Right lobe of liver (tissue), 6 donors: Measurements from ENCODE around the gene KDM1B. TPM values are rescaled to one million over a fixed set of nuclear protein-coding genes. Genes with fewer than 3 reads are reported as not detected.
"Not testable (repeated sequence)": the region's sequence is repeated elsewhere in the genome, so short reads cannot be mapped to it uniquely, and the experiment has no call there.

Experiments
- ATAC-seq, 4 donors: fragments of 200-7000 bp; cut with Tn5 transposase; one replicate each; pipeline ENCODE4 v1.9.1; 2020; ENCODE audit warnings: mild to moderate bottlenecking in 4 of 4, moderate library complexity in 4 of 4
- DNase-seq, 3 donors: peaks; one replicate each; pipeline ENCODE4 v3.0.0-alpha.2; 2020
- H3K27ac ChIP-seq, 3 donors: fragments of 200-600 bp; one replicate each; pipeline ENCODE4 v1.8.0; 2022
- H3K27me3 ChIP-seq, 2 donors: fragments of 200-600 bp; one replicate each; pipeline ENCODE4 v1.8.0; 2022
- H3K36me3 ChIP-seq, 4 donors: fragments of 200-600 bp; sonication (generic) in 1 of 4; one replicate each; pipeline versions ENCODE4 v1.5.1 to v1.8.0; 2017 to 2022; ENCODE audit warnings: control low read depth in 1 of 4
- H3K4me1 ChIP-seq, 4 donors: fragments of 200-600 bp; sonication (generic) in 1 of 4; one replicate each; pipeline versions ENCODE4 v1.5.1 to v1.8.0; 2017 to 2022; ENCODE audit warnings: control low read depth in 1 of 4
- H3K4me3 ChIP-seq, 3 donors: fragments of 200-600 bp; one replicate each; pipeline ENCODE4 v1.8.0; 2022
- H3K9me3 ChIP-seq, 4 donors: fragments of 200-600 bp; sonication (generic) in 1 of 4; one replicate each; pipeline versions ENCODE4 v1.5.1 to v1.8.0; 2017 to 2022; ENCODE audit warnings: control low read depth in 1 of 4
- CTCF ChIP-seq, 4 donors: fragments of 200-600 bp in 3 of 4; fragments of 450-650 bp in 1 of 4; IDR thresholded peaks; one replicate each; pipeline versions ENCODE4 v1.5.1 to v1.8.0; 2016 to 2022; ENCODE audit warnings: antibody characterized with exemption in 4 of 4, mild to moderate bottlenecking in 2 of 4
- POLR2A ChIP-seq: fragments of 450-650 bp; IDR thresholded peaks from one replicate; pipeline ENCODE4 v1.6.1; 2017; ENCODE audit warnings: antibody characterized with exemption, mild to moderate bottlenecking
- WGBS: methylation state at CpG from one replicate; pipeline ENCODE4 v1.1.6; 2018; ENCODE audit warnings: low coverage, low lambda C conversion rate; ENCODE audit not compliant: insufficient coverage; ENCODE audit errors: missing lambda C conversion rate; 5-methylcytosine and 5-hydroxymethylcytosine counted together
- intact Hi-C, 2 donors: fragments of 100-400 bp; cut with DNase I; formaldehyde crosslinking; loops; one replicate each; pipeline versions ENCODE4 v1.11.2 to v1.14.1; 2022
- total RNA-seq, 6 experiments: library from RNA; depleted of rRNA in 2 of 6; stranded (reverse); fragments of >200 nt in 2 of 6; fragmentation: NEBNext Ultra II Directional in 3 of 6; extraction: Animal tissue kit (Norgen Biotek cat#: 25700) in 3 of 6; gene quantifications; one replicate each; pipeline versions ENCODE4 v1.1.0 to v1.2.4, GENCODE V29; 2016 to 2023
- donor health status: DM: no; HTN: yes; CAD: no.
- donor health status: DM: no; HTN: no; CAD: no.
- donor health status: DM: no; HTN: no; CAD: no.
- donor health status: DM: no; HTN: yes; CAD: no.
- donor health status: DM: no; HTN: yes; CAD: no.

The KDM1B gene
- total RNA-seq, 6 experiments from 2014 or later: 5.0 to 12.1 (median 9.3) TPM

DNA sequence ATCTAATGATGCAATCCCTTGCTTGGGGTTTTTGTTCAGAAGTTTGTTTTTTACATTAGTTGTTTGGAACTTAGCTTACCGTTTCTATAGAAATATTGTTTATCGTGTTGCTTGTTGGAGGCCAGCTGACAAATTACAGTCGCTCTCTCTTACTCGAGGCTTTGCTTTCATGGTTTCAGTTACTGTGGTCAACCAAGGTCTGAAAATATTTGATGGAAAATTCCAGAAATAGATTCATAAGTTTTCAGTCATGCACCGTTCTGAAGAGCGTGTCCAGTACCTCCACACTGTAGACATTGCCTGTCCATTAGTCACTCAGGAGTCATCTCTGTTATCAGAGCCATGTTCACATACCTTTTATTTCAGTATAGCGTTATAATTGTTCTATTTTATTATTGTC lies 61.2 kb downstream of the KDM1B start:
- 84% methylated on average over 7 of the region's 7 CpGs for WGBS
- no peaks in the 10 kb centered on the region for H3K27me3 ChIP-seq

GRCh38 chr6:18218233-18218632 lies 63.0 kb downstream of the KDM1B start:
- Histone ChIP-seq H3K27me3 (no peaks in the 10 kb centered on the region), H3K4me3 (no peak overlapping the region), H3K27ac (no peak overlapping the region), H3K36me3 (peaks cover 0 to 25% (median 4%) of the 10 kb centered on the region in 4 donors), H3K9me3 (no peaks in the 10 kb centered on the region), H3K4me1 (no peaks in the 10 kb centered on the region)
- ATAC-seq (no peak), DNase-seq (no peak)
- intact Hi-C loops: no loop called here
- 100% methylated on average over 2 of the region's 3 CpGs for WGBS
- TF ChIP-seq CTCF (IDR thresholded peaks at IDR 0.05): no peak
- TF ChIP-seq POLR2A: no peak

More for the DNA sequence above, 61.2 kb downstream of the KDM1B start:
- H3K9me3 ChIP-seq: no peaks in the 10 kb centered on the region
- H3K36me3 ChIP-seq: peaks cover 0 to 20% (median 2%) of the 10 kb centered on the region in 4 donors
- H3K4me1 ChIP-seq: no peaks in the 10 kb centered on the region
- ATAC-seq (no peak), DNase-seq (no peak)
- intact Hi-C loops: no loop called here
- H3K4me3 ChIP-seq: no peak overlapping the region
- TF ChIP-seq POLR2A: no peak
- no peak for TF ChIP-seq CTCF (IDR thresholded peaks at IDR 0.05)
- H3K27ac ChIP-seq: no peak overlapping the region

GRCh38 chr6:18219591-18219990 lies 64.4 kb downstream of the KDM1B start:
- TF ChIP-seq POLR2A (no peak), CTCF (IDR thresholded peaks at IDR 0.05) (no peak)
- ATAC-seq: no peak
- intact Hi-C loops: no loop called here
- H3K9me3 ChIP-seq: no peaks in the 10 kb centered on the region
- peaks cover 0 to 28% (median 5%) of the 10 kb centered on the region in 4 donors for H3K36me3 ChIP-seq
- no peak for DNase-seq
- no peaks in the 10 kb centered on the region for H3K4me1 ChIP-seq
- no peak overlapping the region for H3K27ac ChIP-seq
- WGBS: 54% methylated on average over 7 of the region's 7 CpGs
- H3K27me3 ChIP-seq: no peaks in the 10 kb centered on the region
- H3K4me3 ChIP-seq: no peak overlapping the region

GRCh38 chr6:18221288-18221615 lies 66.0 kb downstream of the KDM1B start:
- 95% methylated on average over 4 of the region's 4 CpGs for WGBS
- no peaks in the 10 kb centered on the region for H3K4me1 ChIP-seq
- intact Hi-C loops: no loop called here
- no peaks in the 10 kb centered on the region for H3K27me3 ChIP-seq
- no peak for DNase-seq
- peaks cover 0 to 45% (median 4%) of the 10 kb centered on the region in 4 donors for H3K36me3 ChIP-seq
- TF ChIP-seq CTCF (IDR thresholded peaks at IDR 0.05): no peak
- TF ChIP-seq POLR2A: no peak
- no peak overlapping the region for H3K27ac ChIP-seq
- H3K4me3 ChIP-seq: no peak overlapping the region
- no peak for ATAC-seq
- no peaks in the 10 kb centered on the region for H3K9me3 ChIP-seq

DNA sequence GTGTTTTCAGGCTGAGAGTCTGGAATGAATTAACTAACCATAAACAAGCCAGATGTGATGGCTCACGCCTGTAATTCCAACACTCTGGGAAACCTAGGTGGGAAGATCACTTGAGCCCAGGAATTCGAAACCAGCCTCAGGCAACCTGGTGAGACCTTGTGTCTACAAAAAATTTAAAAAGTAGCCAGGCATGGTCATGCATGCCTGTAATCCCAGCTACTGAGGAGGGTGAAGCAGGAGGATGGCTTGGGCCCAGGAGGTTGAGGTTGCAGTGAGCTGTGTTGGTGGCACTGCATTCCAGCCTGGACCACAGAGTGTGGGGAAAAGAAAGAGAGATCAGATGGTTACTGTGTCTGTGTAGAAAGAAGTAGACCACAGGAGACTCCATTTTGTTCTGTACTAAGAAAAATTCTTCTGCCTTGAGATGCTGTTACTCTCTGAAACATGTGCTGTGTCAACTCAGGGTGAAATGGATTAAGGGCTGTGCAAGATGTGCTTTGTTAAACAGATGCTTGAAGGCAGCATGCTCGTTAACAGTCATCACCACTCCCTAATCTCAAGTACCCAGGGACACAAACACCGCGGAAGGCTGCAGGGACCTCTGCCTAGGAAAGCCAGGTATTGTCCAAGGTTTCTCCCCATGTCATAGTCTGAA lies 71.4 kb downstream of the KDM1B start:
- ATAC-seq, H3K4me1 ChIP-seq, H3K27ac ChIP-seq, H3K4me3 ChIP-seq, H3K9me3 ChIP-seq, intact Hi-C loops, H3K27me3 ChIP-seq, DNase-seq: not testable (repeated sequence)
- whole genome bisulfite sequencing: 86% methylated on average over 4 of the region's 5 CpGs
- peaks cover 0 to 37% (median 7%) of the 10 kb centered on the region in 4 donors for H3K36me3 ChIP-seq

GRCh38 chr6:18227166-18227565 lies 71.9 kb downstream of the KDM1B start:
- DNase-seq, H3K27ac ChIP-seq, H3K4me3 ChIP-seq, intact Hi-C loops, H3K27me3 ChIP-seq, H3K9me3 ChIP-seq, ATAC-seq, H3K4me1 ChIP-seq: not testable (repeated sequence)
- 87% methylated on average over 8 of the region's 9 CpGs for WGBS
- H3K36me3 ChIP-seq: peaks cover 0 to 32% (median 7%) of the 10 kb centered on the region in 4 donors

GRCh38 chr6:18228590-18228989 lies 73.4 kb downstream of the KDM1B start:
- intact Hi-C loops, ATAC-seq, DNase-seq, H3K27ac ChIP-seq, H3K4me1 ChIP-seq, H3K27me3 ChIP-seq, H3K9me3 ChIP-seq, H3K4me3 ChIP-seq: not testable (repeated sequence)
- WGBS: no CpG with 5 or more reads among the region's 14 CpGs
- peaks cover 0 to 24% (median 7%) of the 10 kb centered on the region in 4 donors for H3K36me3 ChIP-seq

DNA sequence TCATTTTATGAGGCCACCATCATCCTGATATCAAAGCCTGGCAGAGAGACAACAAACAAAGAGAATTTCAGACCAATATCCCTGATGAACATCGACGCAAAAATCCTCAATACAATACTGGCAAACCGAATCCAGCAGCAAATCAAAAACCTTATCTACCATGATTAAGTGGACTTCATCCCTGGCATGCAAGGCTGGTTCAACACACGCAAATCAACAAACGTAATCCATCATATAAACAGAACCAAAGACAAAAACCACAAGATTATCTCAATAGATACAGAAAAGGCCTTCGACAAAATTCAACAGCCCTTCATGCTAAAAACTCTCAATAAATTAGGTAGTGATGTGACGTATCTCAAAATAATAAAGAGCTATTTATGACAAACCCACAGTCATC lies 76.6 kb downstream of the KDM1B start:
- 99% methylated on average over 7 of the region's 7 CpGs for WGBS
- DNase-seq, H3K4me3 ChIP-seq, H3K4me1 ChIP-seq, intact Hi-C loops, ATAC-seq, H3K27me3 ChIP-seq, H3K9me3 ChIP-seq, H3K27ac ChIP-seq: not testable (repeated sequence)
- peaks cover 0 to 17% (median 6%) of the 10 kb centered on the region in 4 donors for H3K36me3 ChIP-seq
